Keratinocyte (primary cell): ENCODE results near the gene NDRG3. TPM values are rescaled to one million over a fixed set of nuclear protein-coding genes. Genes with fewer than 3 reads are reported as not detected.

Source experiments
- DNase-seq: peaks from one replicate; pipeline ENCODE4 v3.0.0-alpha.2; 2011; ENCODE audit warnings: low read depth, missing footprints, low spot score
- FAIRE-seq: peaks from 2 replicates; lab custom pipeline; 2011; peaks lifted over from hg19 to GRCh38; lab: Jason Lieb, UNC
- H2AFZ ChIP-seq: 2 replicates; pipeline ENCODE4 v1.6.0; 2012; ENCODE audit warnings: low read length, control low read depth, inconsistent platforms; ENCODE audit not compliant: control insufficient read depth
- H3K27ac ChIP-seq: 2 replicates; pipeline ENCODE4 v1.5.1; 2011; ENCODE audit warnings: low read length; ENCODE audit not compliant: control insufficient read depth, insufficient read depth
- H3K27me3 ChIP-seq: 3 replicates; pipeline ENCODE4 v1.6.0; 2011; ENCODE audit warnings: low read length; ENCODE audit not compliant: control insufficient read depth, insufficient read depth; ENCODE audit errors: extremely low read depth
- H3K36me3 ChIP-seq, 2 experiments: 2 replicates in 1 of 2; 3 replicates in 1 of 2; pipeline ENCODE4 v1.5.1; 2011; ENCODE audit warnings: low read length in 2 of 2, mild to moderate bottlenecking in 1 of 2; ENCODE audit not compliant: control insufficient read depth in 2 of 2, insufficient read depth in 2 of 2; ENCODE audit errors: extremely low read depth in 1 of 2
- H3K4me1 ChIP-seq: 3 replicates; pipeline ENCODE4 v1.5.1; 2011; ENCODE audit warnings: low read length; ENCODE audit not compliant: control insufficient read depth, insufficient read depth; ENCODE audit errors: extremely low read depth
- H3K4me2 ChIP-seq: 3 replicates; pipeline ENCODE4 v1.6.0; 2011; ENCODE audit warnings: low read depth, low read length; ENCODE audit not compliant: control insufficient read depth, insufficient read depth; ENCODE audit errors: extremely low read depth
- H3K4me3 ChIP-seq, 3 experiments: fragments of 200-600 bp in 1 of 3; sonication (generic) in 1 of 3; 2 replicates in 2 of 3; 3 replicates in 1 of 3; pipeline ENCODE4 v1.5.1; 2011 to 2016; ENCODE audit warnings: low read length in 3 of 3, mild to moderate bottlenecking in 3 of 3, control low read depth in 2 of 3, inconsistent platforms in 1 of 3, low read depth in 1 of 3, mixed read lengths in 1 of 3, mixed run types in 1 of 3, moderate library complexity in 1 of 3; ENCODE audit not compliant: control insufficient read depth in 2 of 3, insufficient read depth in 2 of 3; ENCODE audit errors: extremely low read depth in 1 of 3
- H3K79me2 ChIP-seq: 2 replicates; pipeline ENCODE4 v1.6.0; 2012; ENCODE audit warnings: low read length; ENCODE audit not compliant: control insufficient read depth, insufficient read depth
- H3K9ac ChIP-seq: 3 replicates; pipeline ENCODE4 v1.6.0; 2011; ENCODE audit warnings: low read length; ENCODE audit not compliant: control insufficient read depth, insufficient read depth; ENCODE audit errors: extremely low read depth
- H3K9me1 ChIP-seq: 3 replicates; pipeline ENCODE4 v1.6.0; 2011; ENCODE audit warnings: low read length; ENCODE audit not compliant: control insufficient read depth, insufficient read depth; ENCODE audit errors: extremely low read depth
- H3K9me3 ChIP-seq: 2 replicates; pipeline ENCODE4 v1.5.1; 2012; ENCODE audit warnings: low read depth, low read length; ENCODE audit not compliant: control insufficient read depth
- H4K20me1 ChIP-seq: 3 replicates; pipeline ENCODE4 v1.6.0; 2011; ENCODE audit warnings: low read length; ENCODE audit not compliant: control insufficient read depth, insufficient read depth; ENCODE audit errors: extremely low read depth
- CTCF ChIP-seq, 3 experiments: IDR thresholded peaks in 1 of 3; conservative IDR thresholded peaks in 1 of 3; optimal IDR thresholded peaks in 1 of 3; 2 replicates in 2 of 3; 3 replicates in 1 of 3; pipeline versions ENCODE3 to v1.5.1; 2011; ENCODE audit warnings: low read length in 3 of 3, mild to moderate bottlenecking in 3 of 3, moderate library complexity in 2 of 3, control low read depth in 1 of 3, inconsistent platforms in 1 of 3; ENCODE audit not compliant: insufficient read depth in 2 of 3; ENCODE audit errors: extremely low read depth in 1 of 3
- EZH2 ChIP-seq: IDR thresholded peaks from one replicate; pipeline ENCODE4 v1.6.1; 2012; ENCODE audit warnings: inconsistent platforms, mild to moderate bottlenecking, low read length, moderate library complexity
- dilution Hi-C: fragments of 300-500 bp; cut with MboI; formaldehyde crosslinking; loops from one replicate; pipeline ENCODE4 v1.7.0; 2020; ENCODE audit warnings: low sequenced_read_pairs; ENCODE audit not compliant: extremely low pct_ligation_motif_present
- polyA plus RNA-seq, 5 experiments: library from polyadenylated mRNA; depleted of rRNA in 3 of 5; stranded (reverse) in 3 of 5; stranded (forward) in 1 of 5; unstranded in 1 of 5; fragments of >200 nt; gene quantifications; 1 replicate in 1 of 5; 2 replicates in 3 of 5; 3 replicates in 1 of 5; pipeline versions ENCODE4 v1.2.1 to v1.2.3, GENCODE V29; 2011 to 2012; ENCODE audit warnings: missing spikeins in 2 of 5, low read depth in 1 of 5, low replicate concordance in 1 of 5

The NDRG3 gene
- polyA plus RNA-seq, 1 donor (not counting 4 experiments of a cell fraction or from before 2014, with no cell fraction given), result 44.1 TPM

- Histone ChIP-seq H3K4me1 (peaks cover 16% of the 10 kb centered on the region), H3K36me3 (no peaks in the 10 kb centered on the region), H3K9ac (peak overlapping the region; percentile 69), H3K79me2 (peaks cover 6% of the 10 kb centered on the region), H4K20me1 (no peaks in the 10 kb centered on the region), H3K27ac (no peak overlapping the region), H3K9me3 (no peaks in the 10 kb centered on the region), H3K27me3 (no peaks in the 10 kb centered on the region), H3K9me1 (no peaks in the 10 kb centered on the region), H3K4me3 (no peak overlapping the region), H2AFZ (no peak overlapping the region), H3K4me2 (peak overlapping the region; percentile 98)
- DNase-seq (no peak), FAIRE-seq (no peak)
- TF ChIP-seq CTCF (optimal IDR thresholded peaks at IDR 0.05 in 1 of 3, IDR thresholded peaks at IDR 0.05 in 1 of 3, conservative IDR thresholded peaks at IDR 0.05 in 1 of 3; ENCODE audit: extremely low read depth in 1 of 3, insufficient read depth in 2 of 3, low read length in 3 of 3), result no peak
- TF ChIP-seq EZH2, result no peak
- dilution Hi-C loops, result no loop called here
Observed at GRCh38 chr20:36744243-36744642, 1.6 kb downstream of the NDRG3 start.

GRCh38 chr20:36742558-36742957, 3.3 kb downstream of the NDRG3 start:
- Histone ChIP-seq H3K4me3 (no peak overlapping the region), H4K20me1 (no peaks in the 10 kb centered on the region), H3K27me3 (no peaks in the 10 kb centered on the region), H3K4me2 (no peak overlapping the region), H3K79me2 (peaks cover 6% of the 10 kb centered on the region), H3K9me1 (no peaks in the 10 kb centered on the region), H3K36me3 (no peaks in the 10 kb centered on the region), H3K27ac (no peak overlapping the region), H3K4me1 (peaks cover 16% of the 10 kb centered on the region), H3K9ac (no peak overlapping the region), H2AFZ (no peak overlapping the region), H3K9me3 (no peaks in the 10 kb centered on the region)
- DNase-seq, result no peak
- TF ChIP-seq CTCF (optimal IDR thresholded peaks at IDR 0.05 in 1 of 3, IDR thresholded peaks at IDR 0.05 in 1 of 3, conservative IDR thresholded peaks at IDR 0.05 in 1 of 3; ENCODE audit: extremely low read depth in 1 of 3, insufficient read depth in 2 of 3, low read length in 3 of 3), result no peak
- no peak for TF ChIP-seq EZH2
- dilution Hi-C loops, result no loop called here
- FAIRE-seq, result no peak
